ENCODE measurements around the gene METTL15.

METTL15 gene

GRCh38 chr11:28137366-28137765 lies 29.2 kb downstream of the METTL15 start:
- no peak for DNase-seq (ENCODE audit: low spot score)
- no peak for TF ChIP-seq CTCF (IDR thresholded peaks at IDR 0.05; ENCODE audit: extremely low read depth, missing control alignments)

- DNase-seq (ENCODE audit: low spot score): no peak
- TF ChIP-seq CTCF (IDR thresholded peaks at IDR 0.05; ENCODE audit: extremely low read depth, missing control alignments): no peak
Measured at GRCh38 chr11:28137832-28138231, 29.6 kb downstream of the METTL15 start.

- no peak for DNase-seq (ENCODE audit: low spot score)
- TF ChIP-seq CTCF (IDR thresholded peaks at IDR 0.05; ENCODE audit: extremely low read depth, missing control alignments): no peak
Measured at GRCh38 chr11:28139841-28140415, 31.7 kb downstream of the METTL15 start.

- no peak for DNase-seq (ENCODE audit: low spot score)
- no peak for TF ChIP-seq CTCF (IDR thresholded peaks at IDR 0.05; ENCODE audit: extremely low read depth, missing control alignments)
Measured at GRCh38 chr11:28140689-28141455, 32.7 kb downstream of the METTL15 start.

- TF ChIP-seq CTCF (IDR thresholded peaks at IDR 0.05; ENCODE audit: extremely low read depth, missing control alignments): no peak
- DNase-seq (ENCODE audit: low spot score): no peak
Measured at GRCh38 chr11:28142724-28143123, 34.5 kb downstream of the METTL15 start.

- TF ChIP-seq CTCF (IDR thresholded peaks at IDR 0.05; ENCODE audit: extremely low read depth, missing control alignments): no peak
- DNase-seq (ENCODE audit: low spot score): no peak
Measured at GRCh38 chr11:28144808-28145207, 36.6 kb downstream of the METTL15 start.

- TF ChIP-seq CTCF (IDR thresholded peaks at IDR 0.05; ENCODE audit: extremely low read depth, missing control alignments): no peak
- no peak for DNase-seq (ENCODE audit: low spot score)
Measured at GRCh38 chr11:28146123-28146751, 38.0 kb downstream of the METTL15 start.

Measured in GM20000 (cell line).